HG02973 (cell line): ENCODE measurements around the gene MSI1.

Experiments used
- ATAC-seq: cut with Tn5 transposase; IDR thresholded peaks from one replicate; pipeline ENCODE4 v1.9.1; 2021; ENCODE audit warnings: moderate library complexity; ENCODE audit not compliant: unreplicated experiment

Gene MSI1

DNA sequence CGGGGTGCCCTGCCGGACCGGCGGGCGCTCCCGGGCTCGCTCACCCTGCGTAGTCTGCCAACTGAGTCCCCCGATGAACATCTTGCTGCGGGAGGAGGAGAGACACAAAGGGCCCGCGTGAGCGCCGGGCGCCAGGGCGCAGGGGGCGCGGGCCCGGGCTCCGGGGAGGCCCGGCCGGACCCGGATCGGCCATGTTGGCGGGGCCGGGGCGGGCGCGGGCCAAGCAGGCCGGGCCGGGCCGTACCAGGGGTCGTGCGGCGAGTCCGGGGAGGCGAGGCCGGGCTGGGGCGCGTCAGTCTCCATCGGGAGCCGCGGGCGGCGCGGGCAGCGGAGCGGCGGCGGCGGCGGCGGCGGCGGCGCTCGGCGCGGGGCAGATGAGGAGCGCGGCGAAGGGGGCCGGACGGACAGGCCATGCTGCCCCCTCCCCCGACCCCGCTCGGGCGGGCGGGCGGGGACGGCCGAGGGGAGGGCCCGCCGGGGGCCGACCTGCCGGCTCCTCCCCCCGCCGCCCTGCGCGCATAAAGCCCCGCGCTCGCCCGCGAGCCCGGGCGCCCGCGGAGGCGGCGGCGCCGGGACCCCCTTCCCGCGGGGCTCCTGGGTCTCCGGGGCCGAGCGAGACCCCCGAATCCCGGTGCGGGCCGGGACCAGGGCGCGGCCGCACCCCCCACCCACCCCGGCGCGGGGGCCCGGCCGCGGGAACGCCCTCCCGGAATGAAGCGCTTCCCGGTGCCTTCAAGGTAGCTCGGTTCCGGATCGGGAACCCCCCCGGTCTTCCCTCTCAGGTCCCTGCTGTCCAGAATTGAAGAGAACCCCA lies at the start of gene MSI1:
Gene MSI1, minus strand, starts transcription at position 376 of the 814 bp plus-strand sequence. Its CDS starts 73 bp downstream, at position 303.
- ATAC-seq: no peak

DNA sequence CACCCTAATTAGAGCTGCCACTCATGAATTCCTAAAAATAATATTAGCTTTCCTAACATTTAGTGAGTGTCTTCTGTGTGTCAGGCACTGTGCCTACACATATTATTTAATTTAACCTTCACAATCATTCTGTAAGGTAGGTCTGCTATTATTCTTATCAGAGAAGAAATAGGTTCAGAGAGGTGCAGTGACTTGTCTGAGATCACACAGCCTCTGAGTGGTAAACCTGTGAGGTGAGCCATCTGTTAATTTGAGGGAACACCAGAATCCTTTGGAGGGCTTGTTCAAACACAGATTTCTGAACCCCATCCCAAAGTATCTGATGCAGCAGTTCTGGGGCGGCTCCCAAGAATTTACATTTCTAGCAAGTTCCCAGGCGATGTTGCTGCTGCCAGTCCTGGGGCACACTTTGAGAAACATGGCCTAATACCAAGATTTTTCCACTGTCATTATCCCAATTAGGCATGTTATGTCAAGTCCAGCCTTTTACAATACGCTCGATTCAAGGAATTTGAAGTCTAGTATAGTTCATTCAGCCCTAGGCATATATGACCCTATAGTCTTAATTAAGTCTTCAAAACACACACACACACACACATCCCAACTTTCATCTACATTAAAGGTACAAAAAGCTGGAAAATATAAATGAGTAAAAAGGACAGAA lies 49.1 kb upstream of the MSI1 start:
- ATAC-seq: no peak

DNA sequence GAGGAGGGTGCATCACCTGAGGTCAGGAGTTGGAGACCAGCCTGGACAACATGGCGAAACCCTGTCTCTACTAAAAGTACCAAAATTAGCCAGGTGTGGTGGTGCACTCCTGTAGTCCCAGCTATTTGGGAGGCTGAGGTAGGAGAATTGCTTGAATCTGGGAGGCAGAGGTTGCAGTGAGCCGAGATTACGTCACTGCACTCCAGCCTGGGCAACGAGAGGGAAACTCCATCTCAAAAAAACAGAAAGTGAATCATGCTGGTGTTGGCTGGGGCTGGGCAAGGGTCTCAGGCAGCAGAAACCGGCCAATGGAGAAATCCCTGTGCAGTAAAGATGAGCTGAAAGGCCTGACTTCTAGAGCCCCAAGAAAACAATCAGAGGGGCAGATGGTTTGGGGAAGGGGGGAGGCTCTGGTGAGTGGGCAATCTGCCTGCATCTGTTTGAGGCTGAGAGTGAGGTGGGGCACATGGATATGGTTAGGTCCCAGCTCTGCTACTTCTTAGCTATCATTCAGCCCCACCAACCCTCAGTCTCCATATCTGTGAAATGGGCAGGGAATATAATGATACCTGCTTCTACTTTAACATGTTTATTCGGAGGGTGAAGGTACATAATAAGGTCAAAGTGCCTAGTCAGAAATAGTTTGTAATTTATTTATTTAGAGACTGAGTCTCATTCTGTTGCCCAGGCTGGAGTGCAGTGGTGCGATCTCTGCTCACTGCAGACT lies 47.7 kb upstream of the MSI1 start:
- ATAC-seq: no peak

GRCh38 chr12:120413901-120414695 lies 45.1 kb upstream of the MSI1 start:
- ATAC-seq: no peak

DNA sequence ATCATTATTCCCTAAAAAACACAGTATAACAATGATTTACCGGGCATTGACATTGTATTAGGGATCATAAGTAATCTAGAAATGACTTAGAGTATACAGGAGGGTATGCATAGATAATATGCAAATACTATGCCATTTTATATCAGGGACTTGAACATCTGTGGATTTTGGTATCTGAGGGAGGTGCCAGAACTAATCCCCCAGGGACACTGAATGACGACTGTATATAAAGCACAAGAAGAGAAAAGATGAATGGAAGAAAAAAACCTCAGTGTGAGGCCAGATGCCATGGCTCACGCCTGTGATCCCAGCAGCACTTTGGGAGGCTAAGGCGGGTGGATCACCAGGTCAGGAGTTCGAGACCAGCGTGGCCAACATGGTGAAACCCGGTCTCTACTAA lies 43.5 kb upstream of the MSI1 start:
- ATAC-seq: no peak

DNA sequence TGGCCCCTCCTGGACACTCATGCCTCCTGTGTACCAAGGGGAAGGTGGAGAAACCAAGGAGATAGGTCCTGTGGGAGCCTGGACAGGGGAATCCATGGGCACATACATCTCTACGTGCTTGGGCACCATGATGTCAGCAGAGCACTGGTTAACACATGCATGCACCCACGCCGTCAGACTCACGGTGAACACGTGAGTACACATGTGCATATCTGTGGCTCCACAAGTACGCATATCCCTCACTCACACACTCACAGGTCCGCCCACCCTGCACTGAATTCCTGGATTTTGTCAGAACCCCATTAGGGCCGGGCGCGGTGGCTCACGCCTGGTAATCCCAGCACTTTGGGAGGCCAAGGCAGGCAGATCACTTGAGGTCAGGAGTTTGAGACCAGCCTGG lies 39.8 kb upstream of the MSI1 start:
- no peak for ATAC-seq

DNA sequence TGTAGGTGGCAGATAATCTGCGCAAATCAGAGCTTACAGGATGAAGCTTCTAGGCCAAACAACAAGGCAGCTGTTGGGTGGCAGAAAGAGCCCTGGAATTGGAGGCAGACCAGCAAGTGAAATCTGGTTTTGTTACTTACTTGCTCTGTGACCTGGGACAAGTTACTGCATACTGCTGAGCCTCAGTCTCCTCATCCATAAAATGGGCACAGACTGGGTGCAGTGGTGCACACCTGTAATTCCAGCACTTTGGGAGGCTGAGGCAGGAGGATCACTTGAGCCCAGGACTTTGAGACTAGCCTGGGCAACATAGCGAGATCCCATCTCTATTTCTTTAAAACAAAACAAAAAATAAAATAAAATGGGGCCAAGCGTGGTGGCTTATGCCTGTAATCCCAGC lies 37.6 kb upstream of the MSI1 start:
- ATAC-seq: no peak

- ATAC-seq: no peak
Observed at GRCh38 chr12:120406069-120406468, 37.1 kb upstream of the MSI1 start.

- ATAC-seq: no peak
Observed at GRCh38 chr12:120404271-120404670, 35.3 kb upstream of the MSI1 start.

DNA sequence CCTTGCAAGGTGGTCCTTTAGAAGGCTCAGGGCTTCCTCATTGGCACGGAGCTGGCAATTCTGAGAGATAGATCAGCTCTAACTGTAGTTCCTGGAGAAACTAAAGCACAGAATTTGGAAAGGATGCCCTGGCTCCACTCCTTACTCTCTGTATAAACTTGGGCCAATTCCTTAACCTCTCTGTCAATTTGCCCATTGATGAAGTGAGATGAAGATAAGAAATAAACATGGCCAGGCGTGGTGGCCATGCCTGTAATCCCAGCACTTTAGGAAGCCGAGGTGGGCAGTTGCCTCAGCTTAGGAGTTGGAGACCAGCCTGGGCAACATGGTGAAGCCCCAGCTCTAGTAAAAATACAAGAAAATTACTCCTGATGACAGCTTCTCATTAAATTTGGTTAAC lies 34.9 kb upstream of the MSI1 start:
- ATAC-seq: no peak

DNA sequence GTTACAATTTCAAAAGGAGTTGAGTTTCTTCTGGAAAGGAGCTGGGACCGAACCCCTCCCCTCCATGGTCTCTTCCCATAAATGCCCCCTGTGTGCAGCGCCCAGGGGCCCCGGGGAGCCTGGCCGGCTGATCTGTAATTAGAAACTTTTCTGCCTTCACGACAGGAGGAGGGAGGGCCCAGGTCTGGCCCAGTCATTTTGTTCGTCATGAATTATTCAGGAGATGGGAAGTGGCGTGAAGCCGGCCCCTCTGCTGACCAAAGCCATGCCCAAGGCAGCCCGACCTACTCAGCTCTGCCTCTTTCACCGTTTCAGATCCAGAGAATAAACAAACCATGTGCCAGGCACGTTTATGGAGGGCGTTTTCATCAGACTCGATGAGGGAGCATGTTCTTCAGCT lies 33.3 kb upstream of the MSI1 start:
- ATAC-seq: no peak

DNA sequence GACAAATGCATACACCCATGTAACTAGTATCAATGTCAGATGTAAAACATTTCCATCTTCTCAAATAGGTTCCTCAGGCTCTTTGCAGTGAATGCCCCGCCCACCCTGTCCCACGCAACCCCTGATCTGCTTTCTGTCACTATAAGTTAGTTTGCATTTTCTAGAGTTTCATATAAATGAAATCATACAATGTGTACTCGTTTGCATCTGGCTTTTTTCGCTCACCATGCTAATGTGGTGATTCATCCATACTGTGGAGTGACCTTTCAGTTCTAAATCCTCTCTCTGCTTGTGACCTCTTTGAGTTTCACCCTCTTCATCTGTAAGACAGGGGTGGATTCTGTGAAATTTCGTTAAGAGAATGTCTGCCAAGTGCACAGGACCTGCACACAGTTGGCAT lies 30.6 kb upstream of the MSI1 start:
- no peak for ATAC-seq

GRCh38 chr12:120397824-120398540 lies 29.0 kb upstream of the MSI1 start:
- no peak for ATAC-seq

- ATAC-seq: no peak
Observed at GRCh38 chr12:120394483-120395367, 25.8 kb upstream of the MSI1 start.

DNA sequence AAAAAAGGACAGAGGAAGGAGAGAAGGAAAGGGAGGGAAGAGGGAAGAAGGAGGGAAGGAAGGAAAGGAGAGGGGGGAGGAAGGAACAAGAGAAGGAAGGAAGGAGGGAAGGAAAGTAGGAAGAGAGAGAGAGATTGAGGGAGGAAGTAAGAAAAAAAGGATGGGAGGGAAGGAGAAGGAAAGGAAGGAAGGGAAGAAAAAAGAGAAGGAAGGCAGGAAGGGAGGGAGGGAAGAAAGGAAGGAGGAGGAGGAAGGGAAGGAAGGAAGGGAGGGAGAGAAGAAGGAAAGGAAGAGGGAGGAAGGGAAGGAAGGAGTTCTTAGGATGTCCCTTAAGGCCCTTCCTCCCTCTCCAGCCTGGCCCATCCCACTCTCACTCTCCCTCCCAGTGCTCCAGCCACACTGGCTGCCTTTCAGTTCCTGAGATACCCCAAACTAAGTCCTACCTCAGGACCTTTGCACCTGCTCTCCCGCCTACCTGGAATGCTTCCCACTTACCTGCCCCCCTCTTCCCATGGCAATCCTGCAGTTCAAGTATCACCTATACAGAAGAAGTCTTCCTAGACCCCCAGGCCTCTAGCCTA lies 21.7 kb upstream of the MSI1 start:
- ATAC-seq: no peak

- no peak for ATAC-seq
Observed at GRCh38 chr12:120388691-120389481, 19.9 kb upstream of the MSI1 start.

DNA sequence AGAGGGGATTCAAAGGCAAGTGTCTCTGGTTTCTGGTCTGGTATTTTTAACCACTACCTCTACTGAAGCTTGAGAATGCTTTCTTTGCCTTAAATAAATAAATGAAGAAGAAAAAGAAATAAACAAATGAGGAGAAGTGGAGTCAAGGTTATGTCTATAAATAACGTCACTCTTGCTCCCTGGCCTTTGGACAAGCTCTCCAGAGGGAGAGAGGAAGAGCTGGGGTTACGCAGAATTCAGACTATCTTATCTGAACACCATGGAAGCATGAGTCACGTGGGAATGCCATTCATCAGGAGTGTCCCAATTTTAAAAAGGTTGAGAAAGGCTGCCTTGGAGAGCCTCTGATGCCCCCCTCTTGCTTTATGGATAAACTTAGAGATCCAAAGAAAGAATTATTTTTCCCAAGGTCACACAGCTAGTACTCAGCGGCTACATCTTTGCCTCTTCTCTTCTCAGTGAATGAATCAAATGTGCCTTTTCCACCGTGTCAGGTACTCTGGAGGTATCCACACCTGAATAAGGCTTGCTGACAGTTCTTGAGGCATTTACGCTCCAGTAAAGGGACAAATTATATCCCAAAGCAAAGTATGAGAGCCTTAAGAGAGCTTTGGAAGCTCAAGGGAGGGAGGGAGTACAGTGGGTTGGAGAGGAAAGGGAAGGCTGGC lies 12.9 kb upstream of the MSI1 start:
- no peak for ATAC-seq

- ATAC-seq: no peak
Observed at GRCh38 chr12:120378036-120378435, 9.1 kb upstream of the MSI1 start.
